ENCODE measurements around the gene ZNF260. TPM values are rescaled to one million over a fixed set of nuclear protein-coding genes. Genes with fewer than 3 reads are reported as not detected.
A peak's percentile ranks its signal among the peaks of the same experiment; 100 is the strongest.

The ZNF260 gene
- total RNA-seq, 1 donor from 2014 or later, result 2.1 TPM

GRCh38 chr19:36573020-36573894 lies 45.2 kb upstream of the ZNF260 start, which contains the start of gene ZNF529:
Gene ZNF529 (minus strand): TSS chr19:36573292. CDS start chr19:36572346, 946 bp downstream.
- Histone ChIP-seq H3K27ac (peak within 1 kb of the TSS; percentile 83 to 88), H3K9me3 (peaks cover 0 to 31% of the 10 kb centered on the region in 2 donors), H3K4me3 (peak within 1 kb of the TSS; percentile 79 to 82), H3K27me3 (no peaks in the 10 kb centered on the region), H3K4me1 (peaks cover 3 to 9% of the 10 kb centered on the region in 2 donors), H3K36me3 (peaks cover 27 to 57% of the 10 kb centered on the region in 2 donors)
- intact Hi-C loops (cut with DNase I), result loop anchor here (1.0 to 10.0 kb wide), 4 partner anchors 45 to 458 kb away; partner anchors contain the start of genes OVOL3, POLR2I, TBCB and ZNF260
- peak; percentile 66 to 95 for DNase-seq (ENCODE audit: low spot score in 2 of 2)
- TF ChIP-seq CTCF (IDR thresholded peaks at IDR 0.05), result no peak

- no peaks in the 10 kb centered on the region for H3K27me3 ChIP-seq
- peak overlapping the region; percentile 83 to 88 for H3K27ac ChIP-seq
- peak overlapping the region; percentile 79 to 82 for H3K4me3 ChIP-seq
- no peak for DNase-seq (ENCODE audit: low spot score in 2 of 2)
- peaks cover 0 to 36% of the 10 kb centered on the region in 2 donors for H3K9me3 ChIP-seq
- H3K4me1 ChIP-seq, result peaks cover 3 to 9% of the 10 kb centered on the region in 2 donors
- no peak for TF ChIP-seq CTCF (IDR thresholded peaks at IDR 0.05)
- intact Hi-C loops (cut with DNase I), result loop anchor here (1.0 to 10.0 kb wide), 4 partner anchors 44 to 458 kb away; partner anchors contain the start of genes OVOL3, POLR2I, TBCB and ZNF260
- H3K36me3 ChIP-seq, result peaks cover 26 to 60% of the 10 kb centered on the region in 2 donors
Measured at GRCh38 chr19:36572593-36573019, 44.5 kb upstream of the ZNF260 start.

DNA sequence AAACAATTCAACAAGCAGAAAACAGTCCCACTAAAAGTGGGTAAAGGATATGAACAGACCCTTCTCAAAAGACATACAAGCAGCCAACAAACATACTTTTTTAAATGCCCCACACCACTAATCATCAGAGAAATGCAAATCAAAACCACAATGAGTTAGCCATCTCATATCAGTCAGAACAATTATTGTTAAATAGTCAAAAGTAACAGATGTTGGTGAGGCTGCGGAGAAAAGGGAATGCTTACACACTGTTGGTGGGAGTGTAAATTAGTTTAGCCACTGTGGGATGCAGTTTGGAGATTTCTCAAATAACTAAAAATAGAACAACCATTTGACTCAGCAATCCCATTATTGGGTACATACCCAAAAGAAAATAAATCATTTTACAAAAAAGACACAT lies 36.3 kb upstream of the ZNF260 start:
- no peak for TF ChIP-seq CTCF (IDR thresholded peaks at IDR 0.05)
- H3K27ac ChIP-seq, result no peak overlapping the region
- H3K36me3 ChIP-seq, result peaks cover 38 to 89% of the 10 kb centered on the region in 2 donors
- no peaks in the 10 kb centered on the region for H3K27me3 ChIP-seq
- DNase-seq (ENCODE audit: low spot score in 2 of 2), result no peak
- intact Hi-C loops (cut with DNase I), result no loop called here
- peaks cover 70 to 98% of the 10 kb centered on the region in 2 donors for H3K9me3 ChIP-seq
- H3K4me3 ChIP-seq, result no peak overlapping the region
- H3K4me1 ChIP-seq, result no peaks in the 10 kb centered on the region

- intact Hi-C loops (cut with DNase I), result no loop called here
- peaks cover 93 to 100% of the 10 kb centered on the region in 2 donors for H3K9me3 ChIP-seq
- TF ChIP-seq CTCF (IDR thresholded peaks at IDR 0.05), result no peak
- no peaks in the 10 kb centered on the region for H3K27me3 ChIP-seq
- no peaks in the 10 kb centered on the region for H3K4me1 ChIP-seq
- no peak for DNase-seq (ENCODE audit: low spot score in 2 of 2)
- H3K27ac ChIP-seq, result no peak overlapping the region
- H3K4me3 ChIP-seq, result no peak overlapping the region
- H3K36me3 ChIP-seq, result peaks cover 82 to 94% of the 10 kb centered on the region in 2 donors
Measured at GRCh38 chr19:36547001-36547732, 19.1 kb upstream of the ZNF260 start.

GRCh38 chr19:36528921-36529518 lies 949 bp upstream of the ZNF260 start:
- H3K9me3 ChIP-seq, result peaks cover 10 to 63% of the 10 kb centered on the region in 2 donors
- peaks cover 8 to 41% of the 10 kb centered on the region in 2 donors for H3K36me3 ChIP-seq
- no peaks in the 10 kb centered on the region for H3K27me3 ChIP-seq
- TF ChIP-seq CTCF (IDR thresholded peaks at IDR 0.05), result no peak
- H3K4me1 ChIP-seq, result peaks cover 0 to 4% of the 10 kb centered on the region in 2 donors
- peak overlapping the region; percentile 73 to 92 for H3K4me3 ChIP-seq
- intact Hi-C loops (cut with DNase I), result loop anchor here (1.0 to 10.0 kb wide), 10 partner anchors 40 to 1065 kb away; partner anchors contain the start of genes ZFP14, ZFP82, ZNF345 and ZNF461
- DNase-seq (ENCODE audit: low spot score in 2 of 2), result no peak
- peak overlapping the region; percentile 89 to 92 for H3K27ac ChIP-seq

Data from ascending aorta (tissue), 2 donors.